LNCAP (cell line): ENCODE results near the gene SLC27A2.
A peak's percentile ranks its signal among the peaks of the same experiment; 100 is the strongest.

Source experiments
- CTCF ChIP-seq: fragments of 450-650 bp; IDR thresholded peaks from 2 replicates; pipeline ENCODE4 v1.5.1; 2017; ENCODE audit warnings: mild to moderate bottlenecking

Gene SLC27A2

GRCh38 chr15:50181969-50182218, at the start of gene SLC27A2:
Gene SLC27A2, plus strand, starts transcription at chr15:50182196. Its CDS starts 232 bp downstream, at chr15:50182428.
- peak; percentile 53 for TF ChIP-seq CTCF

DNA sequence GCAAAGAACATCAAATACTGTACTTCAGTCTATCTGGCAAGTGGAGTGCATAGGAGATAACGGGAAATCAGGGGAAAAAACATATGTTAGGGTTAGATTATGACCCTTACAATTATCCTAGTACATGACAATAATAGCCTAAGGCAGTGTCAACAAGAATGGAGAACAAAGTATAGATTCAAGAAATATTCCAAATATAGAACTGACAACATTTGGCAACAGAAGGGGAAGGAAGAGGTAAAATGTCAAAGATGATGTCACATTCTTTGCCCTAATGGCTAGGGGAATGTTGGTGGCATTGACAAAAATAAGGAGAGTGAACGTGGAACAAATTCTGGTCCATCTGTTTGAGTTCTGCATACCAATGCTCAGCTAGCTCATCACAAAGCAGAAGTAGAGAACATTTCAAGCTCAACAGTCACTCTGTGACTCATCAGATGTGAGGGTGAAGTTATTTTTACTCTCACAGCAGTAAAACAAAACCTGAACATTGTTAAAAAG, 47.4 kb upstream of the SLC27A2 start:
- no peak for TF ChIP-seq CTCF

DNA sequence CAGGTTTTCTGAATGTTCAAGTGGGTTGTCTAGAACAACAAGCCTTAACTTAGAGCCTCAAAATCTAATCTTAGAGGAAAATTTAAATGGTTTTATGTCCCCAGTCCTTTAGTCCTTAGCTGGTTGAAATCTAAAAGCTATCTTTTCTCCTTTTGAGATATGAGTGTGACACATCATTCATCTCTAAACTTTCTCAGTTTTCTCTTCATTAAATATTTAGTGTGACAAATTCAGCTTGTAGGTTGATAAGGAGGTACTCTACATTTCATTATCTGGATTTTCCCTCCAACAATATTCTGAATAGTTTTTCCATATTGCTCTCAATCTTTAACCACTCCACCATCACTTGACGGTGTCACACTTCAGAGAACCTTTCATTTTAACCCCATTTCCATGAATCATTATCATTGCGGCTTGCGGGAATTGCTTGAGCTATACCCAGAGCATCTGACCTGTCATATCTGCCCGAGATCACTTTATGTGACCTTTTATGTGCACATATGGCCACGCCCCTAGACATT, 46.9 kb upstream of the SLC27A2 start:
- TF ChIP-seq CTCF = no peak

GRCh38 chr15:50137330-50137761, 44.6 kb upstream of the SLC27A2 start:
- no peak for TF ChIP-seq CTCF

DNA sequence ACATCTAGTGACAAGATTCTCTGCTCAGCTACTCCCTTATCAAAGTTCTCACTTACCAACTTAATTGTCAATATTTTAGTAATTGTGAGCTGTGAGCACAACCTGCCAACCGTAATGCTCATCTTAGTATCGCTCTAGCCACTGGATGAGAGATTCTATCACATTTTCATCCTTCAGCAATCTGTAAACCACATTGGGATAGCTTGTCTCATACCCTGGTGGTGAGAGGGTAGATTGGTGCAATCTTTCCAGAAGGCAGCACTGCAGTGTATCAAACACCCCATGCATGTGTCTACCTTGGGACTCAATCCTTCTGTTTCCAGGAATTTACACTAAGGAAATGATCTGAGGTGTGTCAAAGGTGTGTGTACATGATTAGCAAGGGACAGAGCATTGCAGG, 44.1 kb upstream of the SLC27A2 start:
- no peak for TF ChIP-seq CTCF

- TF ChIP-seq CTCF = peak; percentile 9; the same call in 1 of the 2 replicates
These were observed 43.6 kb upstream of the SLC27A2 start for GRCh38 chr15:50138391-50138790.

DNA sequence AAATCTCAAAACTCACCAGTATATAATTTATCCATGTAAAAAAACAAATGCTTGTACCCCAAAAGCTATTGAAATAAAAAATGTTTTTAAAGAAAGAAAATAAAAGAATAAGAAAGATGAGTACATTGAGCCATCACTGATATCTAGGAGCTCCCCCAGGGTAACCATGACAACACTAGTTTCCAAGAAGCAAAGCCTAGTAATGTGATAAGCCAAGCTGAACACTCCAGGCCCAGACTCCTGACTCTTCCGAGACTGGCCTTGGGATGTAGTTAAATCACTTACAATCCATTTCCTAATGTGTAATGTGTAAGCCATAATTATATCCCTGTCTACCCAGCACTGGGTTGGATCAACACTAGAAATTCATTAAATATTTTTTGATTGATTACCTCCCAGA, 41.9 kb upstream of the SLC27A2 start:
- no peak for TF ChIP-seq CTCF

DNA sequence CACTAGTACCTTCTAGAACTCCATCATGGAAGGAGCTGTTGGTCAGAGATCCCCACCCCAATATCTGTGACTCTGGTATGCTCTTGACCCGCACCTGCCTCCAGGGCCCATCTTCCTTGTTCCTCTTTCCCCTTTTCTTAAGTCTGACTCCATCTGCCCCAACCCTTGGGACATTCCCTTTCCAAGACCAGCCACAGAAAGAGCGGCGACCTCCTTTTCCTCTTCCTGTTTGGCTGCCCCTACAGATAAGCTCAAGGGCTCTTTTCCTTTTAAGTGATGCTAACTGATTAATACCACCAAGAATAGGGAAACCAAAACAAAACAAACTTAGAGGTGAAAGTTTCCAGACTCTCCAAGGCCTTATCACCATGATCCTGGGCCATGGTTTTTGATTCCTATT, 41.0 kb upstream of the SLC27A2 start:
- no peak for TF ChIP-seq CTCF
